Left lung (tissue), 10 donors: ENCODE data around the gene ERBIN. TPM values are rescaled to one million over a fixed set of nuclear protein-coding genes. Genes with fewer than 3 reads are reported as not detected.
"Not testable (repeated sequence)": the region's sequence is repeated elsewhere in the genome, so short reads cannot be mapped to it uniquely, and the experiment has no call there.

Experiments used
- ATAC-seq: fragments of 200-7000 bp; cut with Tn5 transposase; one replicate; pipeline ENCODE4 v1.9.1; 2020; ENCODE audit warnings: moderate library complexity
- DNase-seq, 4 donors: peaks; one replicate each; pipeline ENCODE4 v3.0.0-alpha.2; 2013 to 2020
- H3K27ac ChIP-seq, 2 donors: fragments of 200-600 bp; sonication (generic) in 1 of 2; one replicate each; pipeline versions ENCODE4 v1.5.0 to v1.8.0; 2020 to 2021
- H3K27me3 ChIP-seq, 2 donors: fragments of 200-600 bp; sonication (generic) in 1 of 2; one replicate each; pipeline versions ENCODE4 v1.5.0 to v1.8.0; 2020 to 2021
- H3K36me3 ChIP-seq, 2 donors: fragments of 200-600 bp; sonication (generic) in 1 of 2; one replicate each; pipeline versions ENCODE4 v1.5.0 to v1.8.0; 2020 to 2021
- H3K4me1 ChIP-seq, 2 donors: fragments of 200-600 bp; one replicate each; pipeline ENCODE4 v1.8.0; 2021
- H3K4me3 ChIP-seq, 2 donors: fragments of 200-600 bp; sonication (generic) in 1 of 2; one replicate each; pipeline versions ENCODE4 v1.5.0 to v1.8.0; 2020 to 2021; ENCODE audit warnings: mild to moderate bottlenecking in 1 of 2
- H3K9me3 ChIP-seq, 2 donors: fragments of 200-600 bp; sonication (generic) in 1 of 2; one replicate each; pipeline versions ENCODE4 v1.5.0 to v1.8.0; 2020 to 2021
- intact Hi-C, 2 donors: fragments of 100-400 bp; cut with DNase I; formaldehyde crosslinking; loops; one replicate each; pipeline versions ENCODE4 v1.11.2 to v1.14.2; 2022
- polyA plus RNA-seq, 6 donors: library from polyadenylated mRNA; unstranded; fragments of 120-200 nt; gene quantifications; one replicate each; pipeline ENCODE4 v1.2.1, GENCODE V29; 2013; ENCODE audit not compliant: insufficient read length in 6 of 6
- total RNA-seq, 2 donors: library from RNA; stranded (reverse); fragmentation: NEBNext Ultra II Directional; extraction: Animal tissue kit (Norgen Biotek cat#: 25700); gene quantifications; one replicate each; pipeline ENCODE4 v1.2.1, GENCODE V29; 2021
- TF ChIP-seq, protein P1 (sequence below), 2 donors: fragments of 200-600 bp; sonication (generic) in 1 of 2; IDR thresholded peaks; one replicate each; pipeline versions ENCODE4 v1.5.0 to v1.8.0; 2021; ENCODE audit warnings: antibody characterized with exemption in 2 of 2
- donor health status: DM: no; HTN: yes; CAD: no.
- donor health status: DM: no; HTN: no; CAD: no.

Gene ERBIN
- total and polyA plus RNA-seq, 8 donors: 72.8 to 87.2 (median 79.3) TPM

DNA sequence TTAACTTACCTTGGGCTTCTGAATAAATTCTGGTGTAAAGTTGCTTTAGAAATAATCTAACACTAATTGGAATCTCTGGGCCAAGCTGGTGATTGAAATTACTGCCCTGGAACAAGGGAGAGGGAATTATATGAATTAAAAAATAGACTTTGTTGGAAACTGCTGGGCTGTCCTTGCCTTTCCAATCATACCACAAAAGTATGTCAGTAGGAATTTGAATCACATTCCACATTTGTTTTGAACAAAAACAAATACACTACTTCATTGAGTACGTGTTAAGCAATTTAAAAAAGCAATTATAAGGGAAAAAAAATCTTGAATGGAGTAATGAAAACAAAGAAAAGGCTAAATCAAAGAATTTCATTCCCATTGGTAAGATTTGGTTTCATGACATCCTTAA is 115.3 kb downstream of the ERBIN start:
- DNase-seq (no peak), ATAC-seq (no peak)
- Histone ChIP-seq H3K27me3 (no peaks in the 10 kb centered on the region), H3K4me1 (no peaks in the 10 kb centered on the region), H3K4me3 (no peak overlapping the region), H3K9me3 (no peaks in the 10 kb centered on the region), H3K27ac (no peak overlapping the region), H3K36me3 (peaks cover 0 to 66% of the 10 kb centered on the region in 2 donors)
- TF ChIP-seq, protein P1, sequence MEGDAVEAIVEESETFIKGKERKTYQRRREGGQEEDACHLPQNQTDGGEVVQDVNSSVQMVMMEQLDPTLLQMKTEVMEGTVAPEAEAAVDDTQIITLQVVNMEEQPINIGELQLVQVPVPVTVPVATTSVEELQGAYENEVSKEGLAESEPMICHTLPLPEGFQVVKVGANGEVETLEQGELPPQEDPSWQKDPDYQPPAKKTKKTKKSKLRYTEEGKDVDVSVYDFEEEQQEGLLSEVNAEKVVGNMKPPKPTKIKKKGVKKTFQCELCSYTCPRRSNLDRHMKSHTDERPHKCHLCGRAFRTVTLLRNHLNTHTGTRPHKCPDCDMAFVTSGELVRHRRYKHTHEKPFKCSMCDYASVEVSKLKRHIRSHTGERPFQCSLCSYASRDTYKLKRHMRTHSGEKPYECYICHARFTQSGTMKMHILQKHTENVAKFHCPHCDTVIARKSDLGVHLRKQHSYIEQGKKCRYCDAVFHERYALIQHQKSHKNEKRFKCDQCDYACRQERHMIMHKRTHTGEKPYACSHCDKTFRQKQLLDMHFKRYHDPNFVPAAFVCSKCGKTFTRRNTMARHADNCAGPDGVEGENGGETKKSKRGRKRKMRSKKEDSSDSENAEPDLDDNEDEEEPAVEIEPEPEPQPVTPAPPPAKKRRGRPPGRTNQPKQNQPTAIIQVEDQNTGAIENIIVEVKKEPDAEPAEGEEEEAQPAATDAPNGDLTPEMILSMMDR (IDR thresholded peaks at IDR 0.05): no peak
- intact Hi-C loops: no loop called here

DNA sequence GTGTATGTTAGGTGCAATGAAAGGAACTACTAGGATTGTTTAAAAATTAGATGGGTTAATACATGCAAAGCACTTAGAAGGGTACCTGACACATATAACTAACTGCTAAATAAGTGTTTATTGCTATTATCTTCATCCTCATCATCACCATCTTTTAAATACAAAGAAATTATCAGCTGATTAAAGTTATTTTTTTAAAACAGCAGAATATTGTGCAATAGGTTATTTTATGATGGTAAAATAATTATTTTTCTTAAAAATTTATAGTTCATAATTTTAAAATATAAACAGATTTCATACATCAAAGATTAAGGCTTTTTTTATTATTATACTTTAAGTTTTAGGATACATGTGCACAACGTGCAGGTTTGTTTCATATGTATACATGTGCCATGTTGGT is 130.9 kb downstream of the ERBIN start:
- no peaks in the 10 kb centered on the region for H3K27me3 ChIP-seq
- ATAC-seq (no peak), DNase-seq (no peak)
- no peak overlapping the region for H3K27ac ChIP-seq
- no peaks in the 10 kb centered on the region for H3K4me1 ChIP-seq
- intact Hi-C loops: no loop called here
- no peaks in the 10 kb centered on the region for H3K9me3 ChIP-seq
- peaks cover 0 to 32% of the 10 kb centered on the region in 2 donors for H3K36me3 ChIP-seq
- TF ChIP-seq, protein P1 (IDR thresholded peaks at IDR 0.05): no peak
- no peak overlapping the region for H3K4me3 ChIP-seq

- H3K9me3 ChIP-seq, intact Hi-C loops, H3K4me3 ChIP-seq, ATAC-seq, H3K36me3 ChIP-seq, H3K27ac ChIP-seq, H3K27me3 ChIP-seq, H3K4me1 ChIP-seq, DNase-seq: not testable (repeated sequence)
Observed at GRCh38 chr5:66061320-66061719, 134.9 kb downstream of the ERBIN start.

DNA sequence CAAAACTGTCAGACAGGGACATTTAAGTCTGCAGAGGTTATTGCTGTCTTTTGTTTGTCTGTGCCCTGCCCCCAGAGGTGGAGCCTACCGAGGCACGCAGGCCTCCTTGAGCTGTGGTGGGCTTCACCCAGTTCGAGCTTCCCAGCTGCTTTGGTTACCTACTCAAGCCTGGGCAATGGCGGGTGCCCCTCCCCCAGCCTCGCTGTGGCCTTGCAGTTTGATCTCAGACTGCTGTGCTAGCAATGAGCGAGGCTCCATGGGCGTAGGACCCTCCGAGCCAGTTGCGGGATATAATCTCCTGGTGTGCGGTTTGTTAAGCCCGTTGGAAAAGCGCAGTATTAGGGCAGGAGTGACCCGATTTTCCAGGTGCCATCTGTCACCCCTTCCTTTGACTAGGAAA is 136.7 kb downstream of the ERBIN start:
- ATAC-seq, H3K27ac ChIP-seq, H3K4me1 ChIP-seq, H3K4me3 ChIP-seq, H3K27me3 ChIP-seq, intact Hi-C loops, DNase-seq, H3K9me3 ChIP-seq: not testable (repeated sequence)
- peaks cover 0 to 19% of the 10 kb centered on the region in 2 donors for H3K36me3 ChIP-seq

- peaks cover 0 to 41% of the 10 kb centered on the region in 2 donors for H3K36me3 ChIP-seq
- DNase-seq (no peak), ATAC-seq (no peak)
- TF ChIP-seq, protein P1 (IDR thresholded peaks at IDR 0.05): no peak
- H3K27me3 ChIP-seq: no peaks in the 10 kb centered on the region
- no peak overlapping the region for H3K27ac ChIP-seq
- H3K9me3 ChIP-seq: no peaks in the 10 kb centered on the region
- no peaks in the 10 kb centered on the region for H3K4me1 ChIP-seq
- intact Hi-C loops: no loop called here
- H3K4me3 ChIP-seq: no peak overlapping the region
Observed at GRCh38 chr5:66066826-66067225, 140.5 kb downstream of the ERBIN start.

GRCh38 chr5:66072031-66072430 is 145.7 kb downstream of the ERBIN start:
- intact Hi-C loops: no loop called here
- Histone ChIP-seq H3K9me3 (no peaks in the 10 kb centered on the region), H3K27ac (no peak overlapping the region), H3K4me1 (no peaks in the 10 kb centered on the region), H3K36me3 (peaks cover 0 to 42% of the 10 kb centered on the region in 2 donors), H3K27me3 (no peaks in the 10 kb centered on the region), H3K4me3 (no peak overlapping the region)
- TF ChIP-seq, protein P1 (IDR thresholded peaks at IDR 0.05): no peak
- no peak for DNase-seq
- no peak for ATAC-seq
